Natural killer cell (primary cell): ENCODE measurements around the gene KDM2B. TPM values are rescaled to one million over a fixed set of nuclear protein-coding genes. Genes with fewer than 3 reads are reported as not detected.
"Not testable (repeated sequence)": the region's sequence is repeated elsewhere in the genome, so short reads cannot be mapped to it uniquely, and the experiment has no call there.

ENCODE experiments used
- ATAC-seq, 3 donors: fragments of 150-1000 bp in 2 of 3; fragments of 200-7000 bp in 1 of 3; cut with Tn5 transposase; 1 replicate in 1 of 3; 2 replicates in 2 of 3; pipeline ENCODE4 v1.10.0; 2021; ENCODE audit warnings: mild to moderate bottlenecking in 2 of 3, moderate library complexity in 2 of 3
- DNase-seq, 2 donors: peaks; one replicate each; pipeline versions ENCODE4 v3.0.0 to v3.0.0-alpha.2; 2013 to 2021; ENCODE audit warnings: mixed read lengths in 1 of 2
- H3K27ac ChIP-seq: one replicate; pipeline ENCODE4 v1.5.1; 2013; ENCODE audit warnings: mild to moderate bottlenecking, low read length
- H3K27me3 ChIP-seq: one replicate; pipeline ENCODE4 v1.6.1; 2013; ENCODE audit warnings: low read length; ENCODE audit not compliant: control insufficient read depth, insufficient read depth
- H3K36me3 ChIP-seq: one replicate; pipeline ENCODE4 v1.6.1; 2013; ENCODE audit warnings: low read length; ENCODE audit not compliant: control insufficient read depth, insufficient read depth
- H3K4me1 ChIP-seq: one replicate; pipeline ENCODE4 v1.6.1; 2013; ENCODE audit warnings: low read length; ENCODE audit not compliant: control insufficient read depth, insufficient read depth
- H3K4me3 ChIP-seq: one replicate; pipeline ENCODE4 v1.5.1; 2013; ENCODE audit warnings: low read length
- H3K9me3 ChIP-seq: one replicate; pipeline ENCODE4 v1.6.1; 2013; ENCODE audit warnings: low read length; ENCODE audit not compliant: control insufficient read depth, insufficient read depth
- H3K27ac Mint-ChIP-seq, 2 donors: one replicate each; pipeline ENCODE4 v1.8.0; 2022; ENCODE audit warnings: mild to moderate bottlenecking in 2 of 2, mixed read lengths in 2 of 2, moderate library complexity in 1 of 2
- H3K27me3 Mint-ChIP-seq, 2 donors: one replicate each; pipeline ENCODE4 v1.8.0; 2022; ENCODE audit warnings: low read depth in 2 of 2, mixed read lengths in 2 of 2
- H3K36me3 Mint-ChIP-seq: one replicate; pipeline ENCODE4 v1.8.0; 2022; ENCODE audit warnings: mixed read lengths
- H3K4me1 Mint-ChIP-seq, 2 donors: one replicate each; pipeline ENCODE4 v1.8.0; 2022; ENCODE audit warnings: mixed read lengths in 2 of 2
- H3K4me3 Mint-ChIP-seq: one replicate; pipeline ENCODE4 v1.8.0; 2022; ENCODE audit warnings: mild to moderate bottlenecking, moderate library complexity, mixed read lengths
- H3K9me3 Mint-ChIP-seq, 2 donors: one replicate each; pipeline ENCODE4 v1.8.0; 2022; ENCODE audit warnings: mixed read lengths in 2 of 2
- WGBS: methylation state at CpG from one replicate; pipeline ENCODE4 v1.1.7; 2013; ENCODE audit warnings: missing lambda C conversion rate; ENCODE audit not compliant: insufficient coverage; 5-methylcytosine and 5-hydroxymethylcytosine counted together
- intact Hi-C: fragments of 100-400 bp; cut with micrococcal nuclease; formaldehyde crosslinking; loops from one replicate; pipeline ENCODE4 v1.14.2; 2022
- total RNA-seq, 4 donors: library from RNA; stranded (reverse); fragments of 120-200 nt in 1 of 4; gene quantifications; one replicate each; pipeline versions ENCODE4 v1.2.3 to v1.2.4, GENCODE V29; 2013 to 2022
- TF ChIP-seq, protein P1 (sequence below): fragments of 200-600 bp; IDR thresholded peaks from one replicate; pipeline ENCODE4 v1.8.0; 2022; ENCODE audit warnings: antibody characterized with exemption

Gene KDM2B
- total RNA-seq, 3 donors from 2014 or later (not counting 1 experiment from before 2014, with no cell fraction given): 97.3 to 106 (median 98.1) TPM

DNA sequence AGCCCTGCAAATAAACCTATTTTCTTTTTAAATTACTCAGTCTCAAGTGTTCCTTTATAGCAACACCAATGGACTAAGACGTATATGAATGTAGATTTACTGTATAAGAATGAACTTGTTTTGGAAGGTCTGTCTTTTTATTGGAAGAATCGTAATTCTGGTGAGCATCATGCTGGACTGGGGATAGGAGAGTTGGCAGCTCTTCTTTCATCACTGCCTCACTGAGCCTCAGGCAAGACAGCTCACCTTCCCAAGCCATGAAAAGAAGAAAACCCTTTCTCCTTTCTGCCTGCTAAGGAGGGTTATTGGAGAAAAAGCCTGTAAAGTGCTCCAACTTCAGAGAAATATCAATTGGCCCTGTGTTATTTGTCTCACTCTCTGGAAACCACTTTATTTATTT lies 190.0 kb downstream of the KDM2B start:
- no peaks in the 10 kb centered on the region for H3K36me3 ChIP-seq
- no peak for ATAC-seq
- TF ChIP-seq, protein P1, sequence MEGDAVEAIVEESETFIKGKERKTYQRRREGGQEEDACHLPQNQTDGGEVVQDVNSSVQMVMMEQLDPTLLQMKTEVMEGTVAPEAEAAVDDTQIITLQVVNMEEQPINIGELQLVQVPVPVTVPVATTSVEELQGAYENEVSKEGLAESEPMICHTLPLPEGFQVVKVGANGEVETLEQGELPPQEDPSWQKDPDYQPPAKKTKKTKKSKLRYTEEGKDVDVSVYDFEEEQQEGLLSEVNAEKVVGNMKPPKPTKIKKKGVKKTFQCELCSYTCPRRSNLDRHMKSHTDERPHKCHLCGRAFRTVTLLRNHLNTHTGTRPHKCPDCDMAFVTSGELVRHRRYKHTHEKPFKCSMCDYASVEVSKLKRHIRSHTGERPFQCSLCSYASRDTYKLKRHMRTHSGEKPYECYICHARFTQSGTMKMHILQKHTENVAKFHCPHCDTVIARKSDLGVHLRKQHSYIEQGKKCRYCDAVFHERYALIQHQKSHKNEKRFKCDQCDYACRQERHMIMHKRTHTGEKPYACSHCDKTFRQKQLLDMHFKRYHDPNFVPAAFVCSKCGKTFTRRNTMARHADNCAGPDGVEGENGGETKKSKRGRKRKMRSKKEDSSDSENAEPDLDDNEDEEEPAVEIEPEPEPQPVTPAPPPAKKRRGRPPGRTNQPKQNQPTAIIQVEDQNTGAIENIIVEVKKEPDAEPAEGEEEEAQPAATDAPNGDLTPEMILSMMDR: no peak
- H3K4me3 ChIP-seq: no peak overlapping the region
- DNase-seq: no peak
- H3K36me3 Mint-ChIP-seq: no peaks in the 10 kb centered on the region
- peaks cover 5 to 10% of the 10 kb centered on the region in 2 donors for H3K4me1 Mint-ChIP-seq
- no peaks in the 10 kb centered on the region for H3K27me3 Mint-ChIP-seq
- H3K9me3 Mint-ChIP-seq: no peaks in the 10 kb centered on the region
- H3K9me3 ChIP-seq: no peaks in the 10 kb centered on the region
- 100% methylated on average over 1 of the region's 2 CpGs for WGBS
- H3K27ac Mint-ChIP-seq: no peak overlapping the region
- no peak overlapping the region for H3K4me3 Mint-ChIP-seq
- intact Hi-C loops: no loop called here
- no peak overlapping the region for H3K27ac ChIP-seq
- no peaks in the 10 kb centered on the region for H3K27me3 ChIP-seq
- H3K4me1 ChIP-seq: peaks cover 7% of the 10 kb centered on the region

DNA sequence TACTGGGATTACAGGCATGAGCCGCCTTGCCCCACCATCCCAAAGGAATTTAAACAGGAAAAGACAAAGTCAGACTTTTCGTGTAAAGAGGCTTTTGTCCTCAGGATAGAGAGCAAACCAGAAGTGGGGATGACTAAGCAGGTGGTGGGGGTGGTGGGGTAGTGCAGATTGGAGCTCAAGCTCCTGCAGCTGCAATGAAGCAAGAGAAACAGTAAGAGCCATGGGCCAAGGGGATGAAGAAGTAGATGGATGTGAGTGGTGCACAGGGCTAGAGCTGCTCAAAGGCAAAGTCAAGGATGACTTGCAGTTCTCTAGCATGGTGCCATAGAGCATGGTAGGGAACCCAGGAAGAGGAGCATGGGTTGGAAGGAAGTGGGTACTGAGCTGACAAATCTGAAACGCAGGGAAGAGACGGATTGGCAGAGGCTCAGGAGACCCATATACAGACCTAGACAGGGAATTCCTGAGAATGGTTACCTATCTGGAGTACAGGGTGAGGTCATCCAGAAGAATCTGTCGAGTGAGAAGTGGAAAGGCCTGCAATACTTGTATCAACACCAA lies 192.3 kb downstream of the KDM2B start:
- Histone ChIP-seq H3K27ac (no peak overlapping the region), H3K4me1 (peaks cover 7% of the 10 kb centered on the region), H3K27me3 (no peaks in the 10 kb centered on the region), H3K9me3 (no peaks in the 10 kb centered on the region), H3K36me3 (no peaks in the 10 kb centered on the region), H3K4me3 (no peak overlapping the region)
- intact Hi-C loops: no loop called here
- 56% methylated on average over 5 of the region's 5 CpGs for WGBS
- Mint-ChIP-seq H3K27me3 (no peaks in the 10 kb centered on the region), H3K4me1 (peaks cover 5 to 10% of the 10 kb centered on the region in 2 donors), H3K36me3 (no peaks in the 10 kb centered on the region), H3K4me3 (no peak overlapping the region), H3K9me3 (no peaks in the 10 kb centered on the region), H3K27ac (no peak overlapping the region)
- DNase-seq (no peak), ATAC-seq (no peak)
- TF ChIP-seq, protein P1: no peak

DNA sequence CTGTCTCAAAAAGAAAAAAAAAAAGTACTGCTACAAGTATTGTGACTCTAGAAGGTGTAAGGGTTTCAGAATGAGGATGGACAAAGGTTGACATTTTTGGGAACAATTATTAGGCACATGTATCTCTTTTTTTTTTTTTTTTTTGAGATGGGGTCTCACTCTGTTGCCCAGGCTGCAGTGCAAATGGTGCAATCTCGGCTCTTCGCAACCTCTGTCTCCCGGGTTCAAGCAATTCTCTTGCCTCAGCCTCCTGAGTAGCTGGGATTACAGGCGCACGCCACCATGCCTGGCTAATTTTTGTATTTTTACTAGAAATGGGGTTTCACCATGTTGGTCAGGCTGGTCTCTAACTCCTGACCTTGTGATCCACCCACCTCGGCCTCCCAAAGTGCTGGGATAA lies 195.9 kb downstream of the KDM2B start:
- not testable (repeated sequence) for H3K4me3 Mint-ChIP-seq, H3K27me3 Mint-ChIP-seq
- WGBS: 90% methylated on average over 6 of the region's 6 CpGs

DNA sequence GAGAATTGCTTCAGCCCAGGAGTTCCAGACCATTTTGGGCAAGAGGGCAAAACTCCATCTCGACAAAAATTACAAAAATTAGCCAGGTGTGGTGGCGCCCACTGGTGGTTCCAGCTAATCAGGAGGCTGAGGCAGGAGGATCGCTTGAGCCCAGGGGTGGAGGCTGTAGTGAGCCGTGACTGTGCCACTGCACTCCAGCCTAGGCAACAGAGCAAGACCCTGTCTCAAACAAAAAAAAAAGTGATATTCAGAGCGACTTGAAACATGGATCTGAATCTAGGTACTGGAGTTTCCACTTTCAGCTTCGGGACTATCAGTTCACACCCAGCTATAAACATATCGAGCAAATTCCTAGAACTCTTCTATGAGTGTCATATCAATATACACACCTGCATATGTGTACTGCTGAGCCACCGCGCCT lies 197.2 kb downstream of the KDM2B start:
- no peak for ATAC-seq
- Mint-ChIP-seq H3K4me3 (no peak overlapping the region), H3K4me1 (no peaks in the 10 kb centered on the region), H3K27me3 (no peaks in the 10 kb centered on the region), H3K9me3 (no peaks in the 10 kb centered on the region), H3K27ac (no peak overlapping the region), H3K36me3 (no peaks in the 10 kb centered on the region)
- Histone ChIP-seq H3K27me3 (no peaks in the 10 kb centered on the region), H3K9me3 (no peaks in the 10 kb centered on the region), H3K4me3 (no peak overlapping the region), H3K36me3 (no peaks in the 10 kb centered on the region), H3K27ac (no peak overlapping the region), H3K4me1 (no peaks in the 10 kb centered on the region)
- intact Hi-C loops: no loop called here
- 96% methylated on average over 9 of the region's 9 CpGs for WGBS
- TF ChIP-seq, protein P1: no peak
- DNase-seq: no peak

More for the DNA sequence above, 195.9 kb downstream of the KDM2B start:
- H3K4me1 ChIP-seq, intact Hi-C loops, H3K27ac Mint-ChIP-seq, H3K27me3 ChIP-seq, DNase-seq, H3K9me3 Mint-ChIP-seq, ATAC-seq, H3K36me3 Mint-ChIP-seq, H3K4me3 ChIP-seq, H3K36me3 ChIP-seq, H3K27ac ChIP-seq, H3K9me3 ChIP-seq, H3K4me1 Mint-ChIP-seq: not testable (repeated sequence)
